GM18951 (cell line): ENCODE data around the gene MCC.

Source experiments
- POLR2A ChIP-seq: IDR thresholded peaks from 4 replicates; pipeline ENCODE4 v1.6.1; 2011; ENCODE audit warnings: mild to moderate bottlenecking; ENCODE audit not compliant: insufficient read length, insufficient read depth; ENCODE audit errors: extremely low read depth
- in situ Hi-C: fragments of 300-500 bp; cut with MboI; formaldehyde crosslinking; loops from one replicate; pipeline ENCODE4 v1.12.0; 2022; ENCODE audit warnings: low sequenced_read_pairs, mixed read lengths, inconsistent platforms; ENCODE audit not compliant: unreplicated experiment

The MCC gene

GRCh38 chr5:113487781-113488644 lies at the start of gene MCC:
TSS of gene MCC (minus strand) at chr5:113488453.
- TF ChIP-seq POLR2A, result no peak
- in situ Hi-C loops, result no loop called here

GRCh38 chr5:113531481-113532159 lies 43.4 kb upstream of the MCC start:
- TF ChIP-seq POLR2A, result no peak
- in situ Hi-C loops, result no loop called here

- TF ChIP-seq POLR2A, result no peak
- in situ Hi-C loops, result no loop called here
Measured at GRCh38 chr5:113527746-113528145, 39.5 kb upstream of the MCC start.

GRCh38 chr5:113526421-113526820 lies 38.2 kb upstream of the MCC start:
- no peak for TF ChIP-seq POLR2A
- in situ Hi-C loops, result no loop called here

- no peak for TF ChIP-seq POLR2A
- in situ Hi-C loops, result loop anchor here (25.0 kb wide), 1 partner anchor 513 kb away; no protein-coding TSS in a partner anchor
Measured at GRCh38 chr5:113524927-113525326, 36.7 kb upstream of the MCC start.

- in situ Hi-C loops, result loop anchor here (25.0 kb wide), 1 partner anchor 511 kb away; no protein-coding TSS in a partner anchor
- TF ChIP-seq POLR2A, result no peak
Measured at GRCh38 chr5:113523168-113523567, 34.9 kb upstream of the MCC start.

- in situ Hi-C loops, result loop anchor here (25.0 kb wide), 1 partner anchor 509 kb away; no protein-coding TSS in a partner anchor
- no peak for TF ChIP-seq POLR2A
Measured at GRCh38 chr5:113520899-113521298, 32.6 kb upstream of the MCC start.

GRCh38 chr5:113520429-113520828 lies 32.2 kb upstream of the MCC start:
- in situ Hi-C loops, result loop anchor here (25.0 kb wide), 1 partner anchor 508 kb away; no protein-coding TSS in a partner anchor
- no peak for TF ChIP-seq POLR2A

GRCh38 chr5:113519412-113519811 lies 31.2 kb upstream of the MCC start:
- TF ChIP-seq POLR2A, result no peak

GRCh38 chr5:113518884-113519283 lies 30.6 kb upstream of the MCC start:
- in situ Hi-C loops, result loop anchor here (25.0 kb wide), 1 partner anchor 507 kb away; no protein-coding TSS in a partner anchor
- TF ChIP-seq POLR2A, result no peak

More at GRCh38 chr5:113519412-113519811, 31.2 kb upstream of the MCC start:
- in situ Hi-C loops, result loop anchor here (25.0 kb wide), 1 partner anchor 507 kb away; no protein-coding TSS in a partner anchor

- TF ChIP-seq POLR2A, result no peak
- in situ Hi-C loops, result loop anchor here (25.0 kb wide), 1 partner anchor 502 kb away; no protein-coding TSS in a partner anchor
Measured at GRCh38 chr5:113514289-113514635, 26.0 kb upstream of the MCC start.

- TF ChIP-seq POLR2A, result peak; percentile 92
- in situ Hi-C loops, result loop anchor here (25.0 kb wide), 1 partner anchor 501 kb away; no protein-coding TSS in a partner anchor
Measured at GRCh38 chr5:113513384-113514288, 25.4 kb upstream of the MCC start, which contains the start of gene YTHDC2. TSS of gene YTHDC2 (plus strand) at chr5:113513694. CDS start at chr5:113513896, 202 bp downstream.
